ENCODE measurements around the gene PLK5.

Gene PLK5

DNA sequence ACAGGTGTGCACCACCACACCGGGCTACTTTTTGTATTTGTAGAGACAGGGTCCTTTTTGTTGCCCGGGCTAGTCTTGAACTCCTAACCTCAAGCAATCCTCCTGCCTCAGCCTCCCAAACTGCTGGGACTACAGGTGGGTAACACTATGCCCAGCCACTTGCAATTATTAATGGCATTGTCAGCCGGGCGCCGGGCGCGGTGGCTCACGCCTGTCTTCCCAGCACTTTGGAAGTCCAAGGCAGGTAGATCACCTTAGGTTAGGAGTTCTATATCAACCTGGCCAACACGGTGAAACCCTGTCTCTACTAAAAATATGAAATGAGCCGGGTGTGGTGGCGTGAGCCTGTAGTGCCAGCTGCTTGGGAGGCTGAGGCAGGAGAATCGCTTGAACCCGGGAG is 47.0 kb downstream of the PLK5 start:
- H3K27ac ChIP-seq: no peak overlapping the region
- peaks cover 32% of the 10 kb centered on the region for H3K4me1 ChIP-seq (ENCODE audit: low read depth, poor library complexity, severe bottlenecking)
- H4K20me1 ChIP-seq (ENCODE audit: insufficient read depth): no peaks in the 10 kb centered on the region
- TF ChIP-seq, protein P1, sequence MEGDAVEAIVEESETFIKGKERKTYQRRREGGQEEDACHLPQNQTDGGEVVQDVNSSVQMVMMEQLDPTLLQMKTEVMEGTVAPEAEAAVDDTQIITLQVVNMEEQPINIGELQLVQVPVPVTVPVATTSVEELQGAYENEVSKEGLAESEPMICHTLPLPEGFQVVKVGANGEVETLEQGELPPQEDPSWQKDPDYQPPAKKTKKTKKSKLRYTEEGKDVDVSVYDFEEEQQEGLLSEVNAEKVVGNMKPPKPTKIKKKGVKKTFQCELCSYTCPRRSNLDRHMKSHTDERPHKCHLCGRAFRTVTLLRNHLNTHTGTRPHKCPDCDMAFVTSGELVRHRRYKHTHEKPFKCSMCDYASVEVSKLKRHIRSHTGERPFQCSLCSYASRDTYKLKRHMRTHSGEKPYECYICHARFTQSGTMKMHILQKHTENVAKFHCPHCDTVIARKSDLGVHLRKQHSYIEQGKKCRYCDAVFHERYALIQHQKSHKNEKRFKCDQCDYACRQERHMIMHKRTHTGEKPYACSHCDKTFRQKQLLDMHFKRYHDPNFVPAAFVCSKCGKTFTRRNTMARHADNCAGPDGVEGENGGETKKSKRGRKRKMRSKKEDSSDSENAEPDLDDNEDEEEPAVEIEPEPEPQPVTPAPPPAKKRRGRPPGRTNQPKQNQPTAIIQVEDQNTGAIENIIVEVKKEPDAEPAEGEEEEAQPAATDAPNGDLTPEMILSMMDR (conservative IDR thresholded peaks at IDR 0.05; ENCODE audit: low read depth, low read length): no peak
- no peak overlapping the region for H2AFZ ChIP-seq (ENCODE audit: low read depth)
- H3K27me3 ChIP-seq (ENCODE audit: insufficient read depth, low read depth): peaks cover 26% of the 10 kb centered on the region
- H3K79me2 ChIP-seq (ENCODE audit: insufficient read depth, low read depth): no peaks in the 10 kb centered on the region
- H3K4me3 ChIP-seq (IDR thresholded peaks at IDR 0.05; ENCODE audit: insufficient read depth, low read depth, low read length): no peak overlapping the region
- H3K4me2 ChIP-seq: no peak overlapping the region
- no peak overlapping the region for H3K9ac ChIP-seq
- H3K36me3 ChIP-seq (ENCODE audit: insufficient read depth): no peaks in the 10 kb centered on the region

DNA sequence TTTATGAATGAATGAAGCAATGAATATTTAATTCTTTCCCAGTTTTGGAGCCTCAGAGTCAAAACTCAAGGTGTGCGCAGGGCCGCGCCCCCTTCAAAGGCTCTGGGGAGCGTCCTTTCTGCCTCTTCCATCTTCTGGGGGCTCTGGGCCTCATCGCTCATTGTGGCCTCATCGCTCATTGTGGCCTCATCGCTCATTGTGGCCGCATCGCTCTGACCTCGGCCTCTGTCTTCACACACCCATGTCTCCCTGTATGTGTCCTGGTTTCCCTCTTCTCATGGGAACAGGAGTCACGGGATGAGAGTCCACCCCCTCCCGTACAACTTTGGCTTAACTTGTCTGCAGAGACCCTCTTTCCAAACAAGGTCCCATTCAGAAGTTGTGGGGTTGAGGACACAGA is 47.5 kb downstream of the PLK5 start:
- no peak overlapping the region for H3K27ac ChIP-seq
- H4K20me1 ChIP-seq (ENCODE audit: insufficient read depth): no peaks in the 10 kb centered on the region
- peaks cover 26% of the 10 kb centered on the region for H3K27me3 ChIP-seq (ENCODE audit: insufficient read depth, low read depth)
- H3K79me2 ChIP-seq (ENCODE audit: insufficient read depth, low read depth): no peaks in the 10 kb centered on the region
- TF ChIP-seq, protein P1 (conservative IDR thresholded peaks at IDR 0.05; ENCODE audit: low read depth, low read length): no peak
- H3K4me1 ChIP-seq (ENCODE audit: low read depth, poor library complexity, severe bottlenecking): peaks cover 32% of the 10 kb centered on the region
- no peak overlapping the region for H3K4me2 ChIP-seq
- H3K9ac ChIP-seq: no peak overlapping the region
- H3K36me3 ChIP-seq (ENCODE audit: insufficient read depth): no peaks in the 10 kb centered on the region
- no peak overlapping the region for H2AFZ ChIP-seq (ENCODE audit: low read depth)
- H3K4me3 ChIP-seq (IDR thresholded peaks at IDR 0.05; ENCODE audit: insufficient read depth, low read depth, low read length): no peak overlapping the region

DNA sequence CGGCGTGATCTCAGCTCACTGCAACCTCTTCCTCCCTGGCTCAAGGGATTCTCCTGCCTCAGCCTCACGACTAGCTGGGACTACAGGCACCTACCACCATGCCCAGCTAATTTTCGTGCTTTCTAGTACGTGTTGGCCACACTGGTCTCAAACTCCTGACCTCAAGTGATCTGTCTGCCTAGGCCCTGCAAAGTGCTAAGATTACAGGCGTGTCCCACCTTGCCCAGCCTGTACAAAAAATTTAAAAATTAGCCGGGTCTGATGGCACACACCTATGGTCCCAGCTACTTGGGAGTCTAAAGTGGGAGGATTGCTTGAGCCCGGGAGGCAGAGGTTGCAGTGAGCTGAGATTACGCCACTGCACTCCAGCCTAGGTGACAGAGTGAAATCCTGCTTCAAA is 48.9 kb downstream of the PLK5 start:
- H3K4me3 ChIP-seq (IDR thresholded peaks at IDR 0.05; ENCODE audit: insufficient read depth, low read depth, low read length): no peak overlapping the region
- TF ChIP-seq, protein P1 (conservative IDR thresholded peaks at IDR 0.05; ENCODE audit: low read depth, low read length): no peak
- no peak overlapping the region for H3K27ac ChIP-seq
- H4K20me1 ChIP-seq (ENCODE audit: insufficient read depth): no peaks in the 10 kb centered on the region
- H2AFZ ChIP-seq (ENCODE audit: low read depth): no peak overlapping the region
- 0 out of 2 replicates have a peak overlapping the region, but pooled peaks have one; percentile 24 for H3K4me2 ChIP-seq
- peaks cover 32% of the 10 kb centered on the region for H3K4me1 ChIP-seq (ENCODE audit: low read depth, poor library complexity, severe bottlenecking)
- no peaks in the 10 kb centered on the region for H3K36me3 ChIP-seq (ENCODE audit: insufficient read depth)
- H3K9ac ChIP-seq: no peak overlapping the region
- peaks cover 26% of the 10 kb centered on the region for H3K27me3 ChIP-seq (ENCODE audit: insufficient read depth, low read depth)
- no peaks in the 10 kb centered on the region for H3K79me2 ChIP-seq (ENCODE audit: insufficient read depth, low read depth)

DNA sequence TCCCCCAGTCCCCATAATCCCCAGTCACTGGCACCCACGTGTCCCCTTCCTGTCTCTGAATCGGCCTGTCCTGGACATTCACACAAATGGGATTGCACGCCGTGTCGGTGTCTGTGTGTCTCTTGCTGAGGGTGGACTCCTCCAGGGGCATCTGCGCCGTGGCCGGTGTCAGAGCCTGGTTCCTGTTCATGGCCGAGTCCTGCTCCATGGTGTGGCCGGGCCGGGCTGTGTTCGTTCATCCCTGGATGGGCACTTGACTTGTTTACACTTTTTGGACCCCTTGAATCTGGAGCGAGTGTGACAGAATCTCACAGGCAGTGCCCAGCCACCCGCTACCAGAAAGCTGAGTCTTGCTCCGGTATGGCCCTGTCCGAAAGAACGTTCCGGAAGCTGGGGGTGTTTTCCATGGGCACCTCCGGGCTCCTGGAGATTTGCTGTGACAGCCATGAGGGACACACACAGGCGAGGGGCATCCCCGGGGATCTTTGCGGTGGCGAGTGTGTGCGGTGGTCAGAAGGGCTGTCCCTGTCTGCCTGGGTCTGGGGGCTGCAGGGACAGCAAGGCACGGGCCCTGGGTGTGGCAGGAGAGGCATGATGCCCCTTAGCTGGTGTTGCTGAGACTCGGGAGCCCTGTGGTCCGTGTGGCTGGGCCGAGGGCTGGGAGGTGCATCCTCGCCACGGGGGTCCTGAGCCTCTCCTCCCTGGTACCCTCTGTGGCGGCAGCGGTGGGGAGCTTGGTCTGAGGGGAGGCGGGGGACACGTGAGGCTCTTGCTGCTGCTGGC is 50.7 kb downstream of the PLK5 start:
- H3K4me1 ChIP-seq (ENCODE audit: low read depth, poor library complexity, severe bottlenecking): peaks cover 25% of the 10 kb centered on the region
- H3K79me2 ChIP-seq (ENCODE audit: insufficient read depth, low read depth): no peaks in the 10 kb centered on the region
- H2AFZ ChIP-seq (ENCODE audit: low read depth): no peak overlapping the region
- peak overlapping the region; percentile 45; the same call in 1 of the 2 replicates for H3K4me2 ChIP-seq
- no peaks in the 10 kb centered on the region for H3K36me3 ChIP-seq (ENCODE audit: insufficient read depth)
- peak overlapping the region; percentile 43; the same call in 1 of the 2 replicates for H3K27ac ChIP-seq
- H3K9ac ChIP-seq: no peak overlapping the region
- peaks cover 15% of the 10 kb centered on the region for H3K27me3 ChIP-seq (ENCODE audit: insufficient read depth, low read depth)
- TF ChIP-seq, protein P1 (conservative IDR thresholded peaks at IDR 0.05; ENCODE audit: low read depth, low read length): no peak
- H3K4me3 ChIP-seq (IDR thresholded peaks at IDR 0.05; ENCODE audit: insufficient read depth, low read depth, low read length): no peak overlapping the region
- H4K20me1 ChIP-seq (ENCODE audit: insufficient read depth): no peaks in the 10 kb centered on the region
